WTC11 (cell line): Measurements from ENCODE around the gene PCDHAC2. TPM values are rescaled to one million over a fixed set of nuclear protein-coding genes. Genes with fewer than 3 reads are reported as not detected.

Source experiments
- ATAC-seq: fragments of 200-7000 bp; cut with Tn5 transposase; 2 replicates; pipeline ENCODE4 v1.10.0; 2021; ENCODE audit warnings: mild to moderate bottlenecking, moderate library complexity
- CTCF ChIA-PET: fragments of 300-600 bp; sonication (Branson Sonifier 250); formaldehyde crosslinking; loops from one replicate; lab custom pipeline; 2021; ENCODE audit warnings: antibody characterized with exemption; lab: Charles Lee
- POLR2A ChIA-PET: fragments of 350-600 bp; sonication (Branson Sonifier 250); formaldehyde crosslinking; loops from one replicate; lab custom pipeline; 2021; ENCODE audit warnings: antibody characterized with exemption; lab: Charles Lee
- DNase-seq: peaks from one replicate; pipeline ENCODE4 v3.0.0; 2021; ENCODE audit warnings: low spot score
- H3K27ac Mint-ChIP-seq: 2 replicates; pipeline ENCODE4 v1.8.0; 2021; ENCODE audit warnings: mixed read lengths
- H3K27me3 Mint-ChIP-seq: 2 replicates; pipeline ENCODE4 v1.8.0; 2021; ENCODE audit warnings: low read depth, mild to moderate bottlenecking, moderate library complexity, mixed read lengths
- H3K36me3 Mint-ChIP-seq: 2 replicates; pipeline ENCODE4 v1.8.0; 2021; ENCODE audit warnings: mixed read lengths
- H3K4me1 Mint-ChIP-seq: 2 replicates; pipeline ENCODE4 v1.8.0; 2022; ENCODE audit warnings: mixed read lengths
- H3K4me3 Mint-ChIP-seq: 2 replicates; pipeline ENCODE4 v1.8.0; 2021; ENCODE audit warnings: mild to moderate bottlenecking, moderate library complexity, mixed read lengths
- H3K9me3 Mint-ChIP-seq: 2 replicates; pipeline ENCODE4 v1.8.0; 2021; ENCODE audit warnings: mixed read lengths
- AR ChIP-seq: fragments of 250-450 bp; sonication (Bioruptor Pico); IDR thresholded peaks from 2 replicates; pipeline ENCODE4 v1.9.0; 2021; ENCODE audit warnings: mild to moderate bottlenecking
- ATF2 ChIP-seq: sonication (generic); formaldehyde crosslinking; IDR thresholded peaks from 2 replicates; pipeline ENCODE4 v1.8.1; 2022; ENCODE audit warnings: low read depth, missing genetic modification reagents, borderline replicate concordance
- CBFB ChIP-seq: sonication (generic); formaldehyde crosslinking; IDR thresholded peaks from 2 replicates; pipeline ENCODE4 v1.8.1; 2022; ENCODE audit warnings: mild to moderate bottlenecking, low read depth, missing genetic modification reagents
- CDX4 ChIP-seq: fragments of 250-450 bp; sonication (Bioruptor Pico); IDR thresholded peaks from 2 replicates; pipeline ENCODE4 v1.9.0; 2021; ENCODE audit warnings: moderate library complexity, mild to moderate bottlenecking, inconsistent platforms, borderline replicate concordance
- E2F1 ChIP-seq: sonication (generic); formaldehyde crosslinking; IDR thresholded peaks from 2 replicates; pipeline ENCODE4 v1.8.0; 2022; ENCODE audit warnings: mild to moderate bottlenecking, missing genetic modification reagents
- ERG ChIP-seq: fragments of 250-450 bp; sonication (Bioruptor Pico); IDR thresholded peaks from 2 replicates; pipeline ENCODE4 v1.8.0; 2021; ENCODE audit warnings: mild to moderate bottlenecking
- ETV6 ChIP-seq: sonication (generic); formaldehyde crosslinking; IDR thresholded peaks from 2 replicates; pipeline ENCODE4 v1.8.1; 2022; ENCODE audit warnings: mild to moderate bottlenecking, missing genetic modification reagents
- FOXJ3 ChIP-seq: sonication (generic); formaldehyde crosslinking; IDR thresholded peaks from 2 replicates; pipeline ENCODE4 v1.9.0; 2021; ENCODE audit warnings: missing genetic modification reagents, mild to moderate bottlenecking, borderline replicate concordance
- GABPB1 ChIP-seq: sonication (generic); formaldehyde crosslinking; IDR thresholded peaks from 2 replicates; pipeline ENCODE4 v1.8.1; 2023; ENCODE audit warnings: mild to moderate bottlenecking, missing genetic modification reagents
- GTF2I ChIP-seq: fragments of 250-450 bp; sonication (Bioruptor Pico); conservative IDR thresholded peaks from 2 replicates; pipeline ENCODE4 v1.4.0; 2021; ENCODE audit warnings: mild to moderate bottlenecking
- JUN ChIP-seq: sonication (generic); formaldehyde crosslinking; IDR thresholded peaks from 2 replicates; pipeline ENCODE4 v1.8.0; 2023; ENCODE audit warnings: mild to moderate bottlenecking, missing genetic modification reagents
- NR1H2 ChIP-seq: sonication (generic); formaldehyde crosslinking; IDR thresholded peaks from 2 replicates; pipeline ENCODE4 v1.9.0; 2021; ENCODE audit warnings: mild to moderate bottlenecking, moderate library complexity, missing genetic modification reagents
- PREB ChIP-seq: sonication (generic); formaldehyde crosslinking; IDR thresholded peaks from 2 replicates; pipeline ENCODE4 v1.8.1; 2022; ENCODE audit warnings: mild to moderate bottlenecking, missing genetic modification reagents, moderate library complexity, borderline replicate concordance
- RORB ChIP-seq: fragments of 250-450 bp; sonication (Bioruptor Pico); IDR thresholded peaks from 2 replicates; pipeline ENCODE4 v1.9.0; 2021; ENCODE audit warnings: mild to moderate bottlenecking
- SOX15 ChIP-seq: fragments of 250-450 bp; sonication (Bioruptor Pico); IDR thresholded peaks from 2 replicates; pipeline ENCODE4 v1.9.0; 2021; ENCODE audit warnings: mild to moderate bottlenecking
- TEAD4 ChIP-seq: sonication (generic); formaldehyde crosslinking; IDR thresholded peaks from 2 replicates; pipeline ENCODE4 v1.8.0; 2022; ENCODE audit warnings: mild to moderate bottlenecking, missing genetic modification reagents
- ZBTB43 ChIP-seq: sonication (generic); formaldehyde crosslinking; IDR thresholded peaks from 2 replicates; pipeline ENCODE4 v1.8.1; 2023; ENCODE audit warnings: mild to moderate bottlenecking, missing genetic modification reagents
- ZMAT4 ChIP-seq: fragments of 250-450 bp; sonication (Bioruptor Pico); IDR thresholded peaks from 2 replicates; pipeline ENCODE4 v1.9.0; 2021; ENCODE audit warnings: mild to moderate bottlenecking
- ZNF121 ChIP-seq: sonication (generic); formaldehyde crosslinking; IDR thresholded peaks from 2 replicates; pipeline ENCODE4 v1.8.0; 2023; ENCODE audit warnings: missing genetic modification reagents
- ZNF138 ChIP-seq: sonication (generic); formaldehyde crosslinking; conservative IDR thresholded peaks from 2 replicates; pipeline ENCODE4 v1.8.1; 2022; ENCODE audit warnings: mild to moderate bottlenecking, moderate library complexity, missing genetic modification reagents
- ZNF396 ChIP-seq: fragments of 250-450 bp; sonication (Bioruptor Pico); IDR thresholded peaks from 2 replicates; pipeline ENCODE4 v1.8.0; 2021; ENCODE audit warnings: mild to moderate bottlenecking, moderate library complexity, borderline replicate concordance
- ZNF512 ChIP-seq: sonication (generic); formaldehyde crosslinking; IDR thresholded peaks from 2 replicates; pipeline ENCODE4 v1.8.1; 2022; ENCODE audit warnings: missing genetic modification reagents, borderline replicate concordance
- ZSCAN18 ChIP-seq: fragments of 250-450 bp; sonication (Bioruptor Pico); IDR thresholded peaks from 2 replicates; pipeline ENCODE4 v2.1.2; 2022; ENCODE audit warnings: mild to moderate bottlenecking, moderate library complexity
- total RNA-seq: library from RNA; stranded (reverse); gene quantifications from 3 replicates; pipeline ENCODE4 v1.2.3, GENCODE V29; 2021

PCDHAC2 gene
- total RNA-seq, 1 experiment from 2014 or later = 11.3 TPM

GRCh38 chr5:140973550-140973949 lies 7.3 kb downstream of the PCDHAC2 start:
- POLR2A ChIA-PET = no interaction called here
- ATAC-seq = no peak
- TF ChIP-seq ZNF396 (CRISPR knock-in tag) (no peak), CBFB (no peak), AR (CRISPR knock-in tag) (no peak), FOXJ3 (no peak), PREB (no peak), ERG (CRISPR knock-in tag) (no peak), JUN (CRISPR knock-in tag) (no peak), NR1H2 (no peak), TEAD4 (CRISPR knock-in tag) (no peak), ATF2 (CRISPR knock-in tag) (no peak), CDX4 (CRISPR knock-in tag) (no peak), ZSCAN18 (CRISPR knock-in tag) (no peak)
- Mint-ChIP-seq H3K27me3 (no peaks in the 10 kb centered on the region), H3K4me3 (no peak overlapping the region), H3K9me3 (no peaks in the 10 kb centered on the region), H3K4me1 (peaks cover 49% of the 10 kb centered on the region), H3K36me3 (no peaks in the 10 kb centered on the region), H3K27ac (peak overlapping the region; percentile 54; the same call in 1 of the 2 replicates)
- no peak for DNase-seq
- CTCF ChIA-PET = interaction anchor here (0.9 to 2.3 kb wide), 3 partner anchors 59 to 98 kb away, joined by 3 to 8 read pairs (median 3); no protein-coding TSS in a partner anchor

GRCh38 chr5:140977003-140977402 lies 10.7 kb downstream of the PCDHAC2 start:
- H3K9me3 Mint-ChIP-seq = no peaks in the 10 kb centered on the region
- TF ChIP-seq ETV6 (CRISPR knock-in tag) (no peak), ZBTB43 (CRISPR knock-in tag) (no peak), ZNF138 (CRISPR knock-in tag) (no peak), SOX15 (no peak), E2F1 (CRISPR knock-in tag) (no peak), ZNF512 (CRISPR knock-in tag) (no peak), GABPB1 (CRISPR knock-in tag) (no peak), ZNF121 (CRISPR knock-in tag) (no peak), RORB (CRISPR knock-in tag) (no peak), ZMAT4 (no peak), GTF2I (CRISPR knock-in tag) (no peak)
- CTCF ChIA-PET = interaction anchor here (0.6 to 1.6 kb wide), 3 partner anchors 63 to 191 kb away, joined by 3 to 10 read pairs (median 5); partner anchors contain the start of gene PCDHA1
- DNase-seq (no peak), ATAC-seq (no peak)
- H3K4me1 Mint-ChIP-seq = peaks cover 33% of the 10 kb centered on the region
- no peaks in the 10 kb centered on the region for H3K27me3 Mint-ChIP-seq
- H3K4me3 Mint-ChIP-seq = no peak overlapping the region
- no peaks in the 10 kb centered on the region for H3K36me3 Mint-ChIP-seq
- peak overlapping the region; percentile 15; the same call in 1 of the 2 replicates for H3K27ac Mint-ChIP-seq
- POLR2A ChIA-PET = no interaction called here
